ENCODE measurements around the gene RPP40. TPM values are rescaled to one million over a fixed set of nuclear protein-coding genes. Genes with fewer than 3 reads are reported as not detected.

Gene RPP40, protein sequence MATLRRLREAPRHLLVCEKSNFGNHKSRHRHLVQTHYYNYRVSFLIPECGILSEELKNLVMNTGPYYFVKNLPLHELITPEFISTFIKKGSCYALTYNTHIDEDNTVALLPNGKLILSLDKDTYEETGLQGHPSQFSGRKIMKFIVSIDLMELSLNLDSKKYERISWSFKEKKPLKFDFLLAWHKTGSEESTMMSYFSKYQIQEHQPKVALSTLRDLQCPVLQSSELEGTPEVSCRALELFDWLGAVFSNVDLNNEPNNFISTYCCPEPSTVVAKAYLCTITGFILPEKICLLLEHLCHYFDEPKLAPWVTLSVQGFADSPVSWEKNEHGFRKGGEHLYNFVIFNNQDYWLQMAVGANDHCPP
- 8.0 and 22.7 TPM in 2 replicates for total RNA-seq (2014; rRNA removed; shearing (Covaris generic))
- total RNA-seq (2022): 9.6 and 12.2 TPM in 2 replicates
- percentile 52 among the genes with signal in this experiment for Bru-seq, nascent RNA
- BruChase-seq, experiment 1, labeled RNA remaining after a 6-hour chase: percentile 53 among the genes with signal in this experiment
- BruChase-seq, experiment 2, labeled RNA remaining after a 2-hour chase: percentile 59 among the genes with signal in this experiment
- long read RNA-seq, transcript RPP40-202 (8 exons, 1,483 nt): major isoform, 11 of 18 reads
- long read RNA-seq, partial matches to known transcripts: 4 of 18 reads
- long read RNA-seq, other reads (novel, unspliced or antisense): 2 of 18 reads

DNA sequence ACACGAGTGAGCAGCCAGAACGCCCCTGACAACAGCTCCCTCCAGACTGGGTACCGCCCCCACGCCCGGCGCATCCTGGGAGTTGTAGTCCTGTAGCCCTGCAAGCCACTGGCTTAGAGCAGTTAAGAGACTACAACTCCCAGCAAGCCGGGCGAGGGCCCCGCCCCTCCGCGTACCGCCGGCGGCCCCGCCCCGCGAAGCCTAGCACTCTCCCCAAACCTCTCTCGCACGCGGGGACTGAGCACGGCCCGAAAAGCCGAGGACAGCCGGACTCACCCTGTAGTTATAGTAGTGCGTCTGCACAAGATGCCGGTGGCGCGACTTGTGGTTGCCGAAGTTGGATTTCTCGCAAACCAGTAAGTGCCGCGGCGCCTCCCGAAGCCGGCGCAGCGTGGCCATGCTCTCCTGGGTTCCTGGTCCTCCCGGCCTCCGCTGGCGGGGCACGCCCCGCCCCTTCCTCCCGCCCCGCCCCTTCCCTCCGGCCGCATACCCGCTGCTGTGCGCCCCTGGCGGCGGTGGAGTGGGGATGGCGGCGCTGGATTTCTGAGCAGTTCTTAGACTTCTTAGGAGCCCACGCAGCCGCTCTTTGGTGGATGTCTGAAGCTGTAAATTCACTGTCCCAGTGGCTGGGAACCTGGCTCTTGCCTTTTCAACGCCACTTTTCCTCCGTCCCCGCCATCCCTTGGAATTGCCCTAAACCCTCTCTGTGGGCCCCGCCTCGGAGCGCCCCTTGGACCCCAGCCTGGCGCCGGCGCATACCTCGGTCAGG lies at the start of gene RPP40:
Gene RPP40 (minus strand): TSS at position 434 of the 769 bp plus-strand sequence. CDS start 35 bp downstream, at position 399.
- ChIA-PET POLR2A (interaction anchor here (0.6 to 1.4 kb wide), 7 partner anchors 10 to 1671 kb away, joined by 3 to 8 read pairs (median 4); a partner anchor contains a TSS), CTCF (ENCODE audit: unreplicated experiment) (interaction anchor here (0.6 to 0.7 kb wide), 2 partner anchors 21 to 983 kb away, joined by 5 to 6 read pairs; a partner anchor contains a TSS)
- H3K4me3 ChIP-seq (ENCODE audit: low read depth, low read length, poor library complexity, severe bottlenecking): peak within 1 kb of the TSS; percentile 79
- peak; percentile 97 for DNase-seq (ENCODE audit: low spot score)
- BruUV-seq (replicated peaks): no TSS peak
- H3K9me2 ChIP-seq (ENCODE audit: insufficient read depth, low read length): no peaks in the 10 kb centered on the region
- H3K79me2 ChIP-seq (ENCODE audit: insufficient read depth, low read depth, low read length): no peaks in the 10 kb centered on the region; the same call in 1 of the 2 replicates
- H2AFZ ChIP-seq (ENCODE audit: low read length): peak within 1 kb of the TSS; percentile 98
- peaks cover 17% of the 10 kb centered on the region for H3K36me3 ChIP-seq (ENCODE audit: insufficient read depth, low read length)
- H3K27ac ChIP-seq (ENCODE audit: low read depth, low read length, poor library complexity, severe bottlenecking): peak within 1 kb of the TSS; percentile 61
- peak within 1 kb of the TSS; percentile 96 for H3K4me2 ChIP-seq (ENCODE audit: low read length)
- no peaks in the 10 kb centered on the region for H3K9me3 ChIP-seq (ENCODE audit: low read length)
- intact Hi-C loops (cut with micrococcal nuclease; ENCODE audit: unreplicated experiment): loop anchor here (5.0 kb wide), 1 partner anchor 226 kb away; the partner anchor contains the start of gene CDYL
- TF ChIP-seq EZH2phosphoT487 (IDR thresholded peaks at IDR 0.05; ENCODE audit: borderline replicate concordance, low read depth, low read length): no peak
- TF ChIP-seq, protein P1, sequence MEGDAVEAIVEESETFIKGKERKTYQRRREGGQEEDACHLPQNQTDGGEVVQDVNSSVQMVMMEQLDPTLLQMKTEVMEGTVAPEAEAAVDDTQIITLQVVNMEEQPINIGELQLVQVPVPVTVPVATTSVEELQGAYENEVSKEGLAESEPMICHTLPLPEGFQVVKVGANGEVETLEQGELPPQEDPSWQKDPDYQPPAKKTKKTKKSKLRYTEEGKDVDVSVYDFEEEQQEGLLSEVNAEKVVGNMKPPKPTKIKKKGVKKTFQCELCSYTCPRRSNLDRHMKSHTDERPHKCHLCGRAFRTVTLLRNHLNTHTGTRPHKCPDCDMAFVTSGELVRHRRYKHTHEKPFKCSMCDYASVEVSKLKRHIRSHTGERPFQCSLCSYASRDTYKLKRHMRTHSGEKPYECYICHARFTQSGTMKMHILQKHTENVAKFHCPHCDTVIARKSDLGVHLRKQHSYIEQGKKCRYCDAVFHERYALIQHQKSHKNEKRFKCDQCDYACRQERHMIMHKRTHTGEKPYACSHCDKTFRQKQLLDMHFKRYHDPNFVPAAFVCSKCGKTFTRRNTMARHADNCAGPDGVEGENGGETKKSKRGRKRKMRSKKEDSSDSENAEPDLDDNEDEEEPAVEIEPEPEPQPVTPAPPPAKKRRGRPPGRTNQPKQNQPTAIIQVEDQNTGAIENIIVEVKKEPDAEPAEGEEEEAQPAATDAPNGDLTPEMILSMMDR (conservative IDR thresholded peaks at IDR 0.05; ENCODE audit: low read length): peak; percentile 83
- H4K20me1 ChIP-seq (ENCODE audit: insufficient read depth, low read length): no peaks in the 10 kb centered on the region
- peaks cover 11% of the 10 kb centered on the region for H3K4me1 ChIP-seq (ENCODE audit: insufficient read depth, low read length, poor library complexity, severe bottlenecking)

DNA sequence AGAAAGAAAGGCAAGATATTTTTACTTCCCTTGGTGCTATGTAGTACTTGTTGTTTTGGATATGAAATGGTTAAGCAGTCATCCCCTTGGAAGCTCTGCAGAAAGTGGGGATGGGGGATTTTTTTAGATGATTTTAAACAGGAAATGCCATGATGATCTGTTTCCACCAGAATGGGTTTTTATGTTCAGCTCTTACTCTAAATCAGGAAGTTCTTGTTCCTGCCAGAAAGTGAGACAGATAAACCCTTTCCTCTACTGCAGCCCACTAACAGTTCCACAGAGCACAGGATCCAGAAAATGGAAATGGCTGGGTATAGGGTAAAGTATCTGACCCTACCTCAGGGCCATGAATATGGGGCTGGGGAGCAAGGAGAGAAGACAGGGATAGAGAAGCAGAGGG lies 49.2 kb upstream of the RPP40 start:
- no peaks in the 10 kb centered on the region for H3K79me2 ChIP-seq (ENCODE audit: insufficient read depth, low read depth, low read length)
- H3K4me1 ChIP-seq (ENCODE audit: insufficient read depth, low read length, poor library complexity, severe bottlenecking): no peaks in the 10 kb centered on the region
- DNase-seq (ENCODE audit: low spot score): no peak
- ChIA-PET CTCF (ENCODE audit: unreplicated experiment) (no interaction called here), POLR2A (no interaction called here)
- no peak for TF ChIP-seq EZH2phosphoT487 (IDR thresholded peaks at IDR 0.05; ENCODE audit: borderline replicate concordance, low read depth, low read length)
- H3K4me3 ChIP-seq (ENCODE audit: low read depth, low read length, poor library complexity, severe bottlenecking): no peak overlapping the region
- peaks cover 12% of the 10 kb centered on the region; the same call in 1 of the 2 replicates for H3K9me3 ChIP-seq (ENCODE audit: low read length)
- no peak overlapping the region for H2AFZ ChIP-seq (ENCODE audit: low read length)
- H3K9me2 ChIP-seq (ENCODE audit: insufficient read depth, low read length): no peaks in the 10 kb centered on the region
- intact Hi-C loops (cut with micrococcal nuclease; ENCODE audit: unreplicated experiment): no loop called here
- no TSS peak for BruUV-seq (replicated peaks)
- no peak overlapping the region for H3K4me2 ChIP-seq (ENCODE audit: low read length)
- H3K27ac ChIP-seq (ENCODE audit: low read depth, low read length, poor library complexity, severe bottlenecking): no peak overlapping the region
- H4K20me1 ChIP-seq (ENCODE audit: insufficient read depth, low read length): no peaks in the 10 kb centered on the region
- H3K36me3 ChIP-seq (ENCODE audit: insufficient read depth, low read length): no peaks in the 10 kb centered on the region

DNA sequence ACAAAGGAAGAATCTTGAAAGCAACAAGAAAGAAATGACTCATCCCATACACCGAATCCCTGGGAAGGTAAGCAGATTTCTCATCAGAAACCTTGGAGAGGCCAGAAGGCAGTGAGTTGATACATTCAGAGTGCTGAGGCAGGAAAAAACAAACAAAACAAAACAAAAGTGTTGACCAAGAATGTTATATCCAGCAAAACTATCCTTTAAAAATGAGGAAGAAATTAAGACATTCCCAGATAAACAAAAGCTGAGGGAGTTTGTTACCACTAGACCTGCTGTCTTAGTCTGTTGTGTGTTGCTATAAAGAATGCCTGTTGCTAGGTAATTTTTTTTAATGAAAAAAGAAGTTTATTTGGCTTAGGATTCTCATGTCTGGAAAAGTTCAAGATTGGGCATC lies 47.6 kb upstream of the RPP40 start:
- POLR2A ChIA-PET: interaction anchor here (0.6 kb wide), 1 partner anchor 1177 kb away, joined by 3 read pairs; no protein-coding TSS in a partner anchor

More for the DNA sequence above, 47.6 kb upstream of the RPP40 start:
- no peak for DNase-seq (ENCODE audit: low spot score)
- TF ChIP-seq, protein P1 (conservative IDR thresholded peaks at IDR 0.05; ENCODE audit: low read length): no peak
- TF ChIP-seq EZH2phosphoT487 (IDR thresholded peaks at IDR 0.05; ENCODE audit: borderline replicate concordance, low read depth, low read length): no peak
- Histone ChIP-seq H4K20me1 (ENCODE audit: insufficient read depth, low read length) (no peaks in the 10 kb centered on the region), H3K79me2 (ENCODE audit: insufficient read depth, low read depth, low read length) (no peaks in the 10 kb centered on the region), H3K9me3 (ENCODE audit: low read length) (peaks cover 12% of the 10 kb centered on the region; the same call in 1 of the 2 replicates), H3K4me2 (ENCODE audit: low read length) (no peak overlapping the region), H3K36me3 (ENCODE audit: insufficient read depth, low read length) (no peaks in the 10 kb centered on the region), H3K4me1 (ENCODE audit: insufficient read depth, low read length, poor library complexity, severe bottlenecking) (no peaks in the 10 kb centered on the region), H3K4me3 (ENCODE audit: low read depth, low read length, poor library complexity, severe bottlenecking) (no peak overlapping the region), H3K9me2 (ENCODE audit: insufficient read depth, low read length) (no peaks in the 10 kb centered on the region), H2AFZ (ENCODE audit: low read length) (no peak overlapping the region), H3K27ac (ENCODE audit: low read depth, low read length, poor library complexity, severe bottlenecking) (no peak overlapping the region)
- intact Hi-C loops (cut with micrococcal nuclease; ENCODE audit: unreplicated experiment): no loop called here
- BruUV-seq (replicated peaks): no TSS peak
- CTCF ChIA-PET (ENCODE audit: unreplicated experiment): no interaction called here

All from OCI-LY7 (cell line).